ENCODE data around the gene ARAP1. TPM values are rescaled to one million over a fixed set of nuclear protein-coding genes. Genes with fewer than 3 reads are reported as not detected.
A peak's percentile ranks its signal among the peaks of the same experiment; 100 is the strongest.

ARAP1 gene
- total RNA-seq, 4 donors from 2014 or later = 122 to 285 (median 145) TPM

DNA sequence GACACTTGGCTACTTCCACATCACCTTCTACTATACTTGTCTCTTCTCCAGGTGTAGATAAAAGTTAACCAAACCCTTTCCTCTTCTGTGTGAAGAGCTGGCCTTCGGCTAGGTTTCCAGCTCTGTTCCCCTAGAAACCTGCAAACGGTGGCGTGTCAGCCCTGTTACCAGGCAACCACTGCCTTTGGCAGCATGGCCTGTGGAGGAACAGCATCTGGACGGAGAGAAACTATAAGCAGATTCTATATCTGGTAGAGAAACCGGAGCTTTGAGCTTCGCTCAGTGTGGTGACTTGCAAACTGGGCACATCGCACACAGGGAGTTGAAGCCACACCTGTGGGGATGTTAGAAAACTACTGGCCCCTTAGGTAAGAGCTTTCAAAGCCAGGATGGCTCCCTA, 35.9 kb downstream of the ARAP1 start:
- TF ChIP-seq CTCF (IDR thresholded peaks at IDR 0.05) (no peak), POLR2A (IDR thresholded peaks at IDR 0.05) (no peak)
- no peak overlapping the region for H3K27ac ChIP-seq
- H3K36me3 ChIP-seq = peaks cover 0 to 43% (median 0%) of the 10 kb centered on the region in 3 donors

GRCh38 chr11:72712841-72713240, 39.4 kb downstream of the ARAP1 start:
- Histone ChIP-seq H3K4me3 (no peak overlapping the region), H3K9me3 (no peaks in the 10 kb centered on the region), H3K27ac (peak overlapping the region in 2 of 4 donors; percentile 10 to 34), H3K36me3 (peaks cover 0 to 76% (median 0%) of the 10 kb centered on the region in 3 donors), H3K4me1 (peaks cover 0 to 21% (median 0%) of the 10 kb centered on the region in 4 donors), H3K27me3 (no peaks in the 10 kb centered on the region)
- no peak for TF ChIP-seq CTCF (IDR thresholded peaks at IDR 0.05)
- no peak for TF ChIP-seq POLR2A (IDR thresholded peaks at IDR 0.05)
- DNase-seq = no peak

More for the DNA sequence above, 35.9 kb downstream of the ARAP1 start:
- peaks cover 6 to 55% (median 22%) of the 10 kb centered on the region in 4 donors for H3K4me1 ChIP-seq
- no peak overlapping the region for H3K4me3 ChIP-seq
- H3K27me3 ChIP-seq = no peaks in the 10 kb centered on the region
- no peak for DNase-seq
- H3K9me3 ChIP-seq = no peaks in the 10 kb centered on the region

- TF ChIP-seq POLR2A (IDR thresholded peaks at IDR 0.05) (no peak), CTCF (IDR thresholded peaks at IDR 0.05) (no peak)
- Histone ChIP-seq H3K4me1 (peaks cover 0 to 21% (median 0%) of the 10 kb centered on the region in 4 donors), H3K9me3 (no peaks in the 10 kb centered on the region), H3K4me3 (no peak overlapping the region), H3K27ac (peak overlapping the region in 1 of 4 donors; percentile 34), H3K27me3 (no peaks in the 10 kb centered on the region), H3K36me3 (peaks cover 0 to 76% (median 0%) of the 10 kb centered on the region in 3 donors)
- peak in 1 of 3 donors; percentile 64 for DNase-seq
These were observed 39.9 kb downstream of the ARAP1 start for GRCh38 chr11:72712168-72712751.

DNA sequence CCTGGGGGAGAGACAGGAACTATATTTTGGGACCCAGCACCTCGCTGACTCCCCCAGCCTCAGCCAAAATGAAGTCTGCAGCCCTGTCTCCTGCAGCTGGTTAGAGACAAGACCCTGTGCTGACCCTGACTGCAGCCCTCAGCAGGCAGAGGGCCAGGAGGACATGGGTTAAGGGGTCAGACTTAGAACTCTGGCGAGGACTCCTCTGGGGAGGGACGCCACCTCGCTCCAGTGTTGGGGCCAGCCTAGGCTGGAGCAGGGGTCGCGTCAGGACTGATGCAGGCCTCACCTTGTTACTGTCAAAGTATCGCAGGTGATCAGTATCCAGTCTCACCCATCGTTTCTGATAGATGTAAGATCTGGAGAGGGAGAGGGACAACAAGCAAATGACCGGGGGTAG, 41.1 kb downstream of the ARAP1 start:
- Histone ChIP-seq H3K9me3 (no peaks in the 10 kb centered on the region), H3K36me3 (peaks cover 0 to 78% (median 0%) of the 10 kb centered on the region in 3 donors)

DNA sequence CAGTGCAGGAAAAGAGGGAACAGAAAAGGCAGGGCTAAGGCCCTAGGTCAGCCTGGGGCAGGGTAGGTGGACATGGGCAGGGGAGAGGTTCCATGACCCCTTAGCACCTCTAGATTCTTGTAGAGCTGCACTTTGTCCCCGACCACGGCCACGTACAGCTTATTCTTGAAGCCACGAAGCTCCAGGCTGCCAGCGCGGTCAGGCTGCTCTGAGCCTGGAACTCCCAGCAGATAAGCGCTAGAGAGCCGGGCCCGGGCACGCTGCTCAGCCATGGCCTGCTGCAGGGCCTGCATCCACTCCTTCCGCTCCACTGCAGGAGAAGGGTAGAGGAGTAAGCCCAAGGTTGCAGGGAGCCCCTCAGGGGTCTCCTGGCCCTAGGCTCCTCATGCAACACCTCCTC, 41.9 kb downstream of the ARAP1 start:
- no peak overlapping the region for H3K4me3 ChIP-seq
- TF ChIP-seq POLR2A (IDR thresholded peaks at IDR 0.05) (no peak), CTCF (IDR thresholded peaks at IDR 0.05) (no peak)
- peaks cover 0 to 14% (median 0%) of the 10 kb centered on the region in 4 donors for H3K4me1 ChIP-seq
- H3K27me3 ChIP-seq = no peaks in the 10 kb centered on the region
- peaks cover 0 to 87% (median 2%) of the 10 kb centered on the region in 3 donors for H3K36me3 ChIP-seq
- no peak overlapping the region for H3K27ac ChIP-seq
- no peaks in the 10 kb centered on the region for H3K9me3 ChIP-seq
- no peak for DNase-seq

More for the DNA sequence above, 41.1 kb downstream of the ARAP1 start:
- DNase-seq = no peak
- no peak overlapping the region for H3K4me3 ChIP-seq
- no peaks in the 10 kb centered on the region for H3K27me3 ChIP-seq
- TF ChIP-seq POLR2A (IDR thresholded peaks at IDR 0.05) (no peak), CTCF (IDR thresholded peaks at IDR 0.05) (no peak)
- peaks cover 0 to 15% (median 0%) of the 10 kb centered on the region in 4 donors for H3K4me1 ChIP-seq
- no peak overlapping the region for H3K27ac ChIP-seq

Data from Peyer's patch (tissue), 4 donors.